HEK293 (cell line): ENCODE measurements around the gene ZNF426.

ENCODE experiments used
- YY1 ChIP-seq: fragments of 450-650 bp; formaldehyde crosslinking; IDR thresholded peaks from 2 replicates; pipeline ENCODE4 v1.5.1; 2018; ENCODE audit warnings: missing biosample characterization, missing genetic modification characterization
- ZNF510 ChIP-seq: fragments of 450-650 bp; formaldehyde crosslinking; IDR thresholded peaks from 2 replicates; pipeline ENCODE4 v1.5.1; 2018; ENCODE audit warnings: mild to moderate bottlenecking, missing genetic modification characterization, missing biosample characterization; ENCODE audit not compliant: insufficient replicate concordance
- ZNF785 ChIP-seq: fragments of 450-650 bp; formaldehyde crosslinking; IDR thresholded peaks from 2 replicates; pipeline ENCODE4 v1.5.1; 2016; ENCODE audit warnings: missing biosample characterization, missing genetic modification characterization
- TF ChIP-seq, protein P1 (sequence below): fragments of 450-650 bp; formaldehyde crosslinking; IDR thresholded peaks from 2 replicates; pipeline ENCODE4 v1.5.1; 2016; ENCODE audit warnings: missing biosample characterization, missing genetic modification characterization
- TF ChIP-seq, protein P2 (sequence below): fragments of 450-650 bp; formaldehyde crosslinking; IDR thresholded peaks from 2 replicates; pipeline ENCODE4 v1.5.1; 2016; ENCODE audit warnings: missing biosample characterization, missing genetic modification characterization
- TF ChIP-seq, protein P3 (sequence below): fragments of 450-650 bp; formaldehyde crosslinking; IDR thresholded peaks from 2 replicates; pipeline ENCODE4 v1.5.1; 2016; ENCODE audit warnings: missing biosample characterization, missing genetic modification characterization

DNA sequence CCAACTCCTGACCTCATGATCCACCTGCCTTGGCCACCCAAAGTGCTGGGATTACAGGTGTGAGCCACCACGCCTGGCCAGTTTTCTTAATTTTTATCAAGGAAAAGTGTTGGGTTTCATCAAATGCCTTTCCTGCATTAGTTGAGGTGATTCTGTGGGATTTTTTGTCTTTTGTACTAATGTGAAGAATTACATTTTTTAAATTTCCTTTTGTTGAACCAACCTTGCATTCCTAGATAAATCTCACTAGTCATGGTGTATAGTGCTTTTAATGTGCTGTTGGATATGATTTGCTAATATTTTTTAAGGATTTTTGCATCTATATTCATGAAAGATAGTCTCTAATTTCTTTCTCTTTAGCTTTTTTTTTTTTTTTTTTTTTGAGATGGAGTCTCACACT lies 37.6 kb downstream of the ZNF426 start:
- TF ChIP-seq, protein P1, sequence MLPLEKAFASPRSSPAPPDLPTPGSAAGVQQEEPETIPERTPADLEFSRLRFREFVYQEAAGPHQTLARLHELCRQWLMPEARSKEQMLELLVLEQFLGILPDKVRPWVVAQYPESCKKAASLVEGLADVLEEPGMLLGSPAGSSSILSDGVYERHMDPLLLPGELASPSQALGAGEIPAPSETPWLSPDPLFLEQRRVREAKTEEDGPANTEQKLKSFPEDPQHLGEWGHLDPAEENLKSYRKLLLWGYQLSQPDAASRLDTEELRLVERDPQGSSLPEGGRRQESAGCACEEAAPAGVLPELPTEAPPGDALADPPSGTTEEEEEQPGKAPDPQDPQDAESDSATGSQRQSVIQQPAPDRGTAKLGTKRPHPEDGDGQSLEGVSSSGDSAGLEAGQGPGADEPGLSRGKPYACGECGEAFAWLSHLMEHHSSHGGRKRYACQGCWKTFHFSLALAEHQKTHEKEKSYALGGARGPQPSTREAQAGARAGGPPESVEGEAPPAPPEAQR (tag by site-specific recombination), result no peak
- TF ChIP-seq, protein P2, sequence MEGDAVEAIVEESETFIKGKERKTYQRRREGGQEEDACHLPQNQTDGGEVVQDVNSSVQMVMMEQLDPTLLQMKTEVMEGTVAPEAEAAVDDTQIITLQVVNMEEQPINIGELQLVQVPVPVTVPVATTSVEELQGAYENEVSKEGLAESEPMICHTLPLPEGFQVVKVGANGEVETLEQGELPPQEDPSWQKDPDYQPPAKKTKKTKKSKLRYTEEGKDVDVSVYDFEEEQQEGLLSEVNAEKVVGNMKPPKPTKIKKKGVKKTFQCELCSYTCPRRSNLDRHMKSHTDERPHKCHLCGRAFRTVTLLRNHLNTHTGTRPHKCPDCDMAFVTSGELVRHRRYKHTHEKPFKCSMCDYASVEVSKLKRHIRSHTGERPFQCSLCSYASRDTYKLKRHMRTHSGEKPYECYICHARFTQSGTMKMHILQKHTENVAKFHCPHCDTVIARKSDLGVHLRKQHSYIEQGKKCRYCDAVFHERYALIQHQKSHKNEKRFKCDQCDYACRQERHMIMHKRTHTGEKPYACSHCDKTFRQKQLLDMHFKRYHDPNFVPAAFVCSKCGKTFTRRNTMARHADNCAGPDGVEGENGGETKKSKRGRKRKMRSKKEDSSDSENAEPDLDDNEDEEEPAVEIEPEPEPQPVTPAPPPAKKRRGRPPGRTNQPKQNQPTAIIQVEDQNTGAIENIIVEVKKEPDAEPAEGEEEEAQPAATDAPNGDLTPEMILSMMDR, result no peak
- TF ChIP-seq ZNF785 (tag by site-specific recombination) (no peak), ZNF510 (tag by site-specific recombination) (no peak), YY1 (tag by site-specific recombination) (no peak)
- TF ChIP-seq, protein P3, sequence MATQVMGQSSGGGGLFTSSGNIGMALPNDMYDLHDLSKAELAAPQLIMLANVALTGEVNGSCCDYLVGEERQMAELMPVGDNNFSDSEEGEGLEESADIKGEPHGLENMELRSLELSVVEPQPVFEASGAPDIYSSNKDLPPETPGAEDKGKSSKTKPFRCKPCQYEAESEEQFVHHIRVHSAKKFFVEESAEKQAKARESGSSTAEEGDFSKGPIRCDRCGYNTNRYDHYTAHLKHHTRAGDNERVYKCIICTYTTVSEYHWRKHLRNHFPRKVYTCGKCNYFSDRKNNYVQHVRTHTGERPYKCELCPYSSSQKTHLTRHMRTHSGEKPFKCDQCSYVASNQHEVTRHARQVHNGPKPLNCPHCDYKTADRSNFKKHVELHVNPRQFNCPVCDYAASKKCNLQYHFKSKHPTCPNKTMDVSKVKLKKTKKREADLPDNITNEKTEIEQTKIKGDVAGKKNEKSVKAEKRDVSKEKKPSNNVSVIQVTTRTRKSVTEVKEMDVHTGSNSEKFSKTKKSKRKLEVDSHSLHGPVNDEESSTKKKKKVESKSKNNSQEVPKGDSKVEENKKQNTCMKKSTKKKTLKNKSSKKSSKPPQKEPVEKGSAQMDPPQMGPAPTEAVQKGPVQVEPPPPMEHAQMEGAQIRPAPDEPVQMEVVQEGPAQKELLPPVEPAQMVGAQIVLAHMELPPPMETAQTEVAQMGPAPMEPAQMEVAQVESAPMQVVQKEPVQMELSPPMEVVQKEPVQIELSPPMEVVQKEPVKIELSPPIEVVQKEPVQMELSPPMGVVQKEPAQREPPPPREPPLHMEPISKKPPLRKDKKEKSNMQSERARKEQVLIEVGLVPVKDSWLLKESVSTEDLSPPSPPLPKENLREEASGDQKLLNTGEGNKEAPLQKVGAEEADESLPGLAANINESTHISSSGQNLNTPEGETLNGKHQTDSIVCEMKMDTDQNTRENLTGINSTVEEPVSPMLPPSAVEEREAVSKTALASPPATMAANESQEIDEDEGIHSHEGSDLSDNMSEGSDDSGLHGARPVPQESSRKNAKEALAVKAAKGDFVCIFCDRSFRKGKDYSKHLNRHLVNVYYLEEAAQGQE (tag by site-specific recombination), result no peak
